Measurements from ENCODE around the gene STX5.
"Not testable (repeated sequence)": the region's sequence is repeated elsewhere in the genome, so short reads cannot be mapped to it uniquely, and the experiment has no call there.

GRCh38 chr11:62859281-62859703 is 27.4 kb upstream of the STX5 start:
- TF ChIP-seq CTCF (IDR thresholded peaks at IDR 0.05 in 8 of 11, conservative IDR thresholded peaks at IDR 0.05 in 3 of 11); POLR2A (IDR thresholded peaks at IDR 0.05); POLR2AphosphoS5 (IDR thresholded peaks at IDR 0.05): not testable (repeated sequence)
